Endodermal cell (in vitro differentiated cells): ENCODE measurements around the gene GRPEL2. TPM values are rescaled to one million over a fixed set of nuclear protein-coding genes. Genes with fewer than 3 reads are reported as not detected.

Experiments used
- DNase-seq: peaks from one replicate; pipeline ENCODE4 v3.0.0-alpha.2; 2017
- H3K27ac ChIP-seq: 2 replicates; pipeline ENCODE4 v1.5.1; 2013; ENCODE audit warnings: mild to moderate bottlenecking, low read depth, low read length, moderate library complexity
- H3K27me3 ChIP-seq: 2 replicates; pipeline ENCODE4 v1.6.1; 2013; ENCODE audit warnings: mild to moderate bottlenecking, low read length, moderate library complexity; ENCODE audit not compliant: insufficient read depth, control insufficient read depth, poor library complexity, severe bottlenecking
- H3K36me3 ChIP-seq: 2 replicates; pipeline ENCODE4 v1.7.0; 2013; ENCODE audit warnings: mild to moderate bottlenecking, low read length, moderate library complexity; ENCODE audit not compliant: control insufficient read depth, insufficient read depth
- H3K4me1 ChIP-seq: one replicate; pipeline ENCODE4 v1.7.0; 2013; ENCODE audit warnings: low read length; ENCODE audit not compliant: control insufficient read depth, insufficient read depth
- H3K4me3 ChIP-seq: 2 replicates; pipeline ENCODE4 v1.5.1; 2013; ENCODE audit warnings: mild to moderate bottlenecking, low read length, moderate library complexity
- H3K9ac ChIP-seq: 2 replicates; pipeline ENCODE4 v1.6.1; 2013; ENCODE audit warnings: mild to moderate bottlenecking, low read length, moderate library complexity; ENCODE audit not compliant: poor library complexity, severe bottlenecking; ENCODE audit errors: extremely low read depth
- H3K9me3 ChIP-seq: 2 replicates; pipeline ENCODE4 v1.6.1; 2013; ENCODE audit warnings: mild to moderate bottlenecking, low read length, moderate library complexity; ENCODE audit not compliant: control insufficient read depth
- H3K27ac Mint-ChIP-seq: 2 replicates; pipeline ENCODE4 v1.8.0; 2020; ENCODE audit warnings: mixed read lengths
- H3K27me3 Mint-ChIP-seq: 2 replicates; pipeline ENCODE4 v1.8.0; 2021; ENCODE audit warnings: mild to moderate bottlenecking, mixed read lengths; ENCODE audit not compliant: insufficient read depth
- H3K36me3 Mint-ChIP-seq: 2 replicates; pipeline ENCODE4 v1.8.0; 2020; ENCODE audit warnings: low read depth, mixed read lengths
- H3K4me1 Mint-ChIP-seq: 2 replicates; pipeline ENCODE4 v1.8.0; 2020; ENCODE audit warnings: mixed read lengths
- H3K4me3 Mint-ChIP-seq: 2 replicates; pipeline ENCODE4 v1.8.0; 2020; ENCODE audit warnings: mild to moderate bottlenecking, moderate library complexity, mixed read lengths
- H3K9me3 Mint-ChIP-seq: 2 replicates; pipeline ENCODE4 v1.8.0; 2020; ENCODE audit warnings: mild to moderate bottlenecking, mixed read lengths
- CTCF ChIP-seq: fragments of 200-600 bp; sonication (generic); conservative IDR thresholded peaks from 2 replicates; pipeline ENCODE4 v1.5.0; 2021; ENCODE audit warnings: antibody characterized with exemption, mild to moderate bottlenecking
- whole genome bisulfite sequencing, 2 experiments: methylation state at CpG; one replicate each; pipeline versions ENCODE4 v1.1.5 to v1.1.7; 2013; ENCODE audit warnings: missing lambda C conversion rate in 2 of 2, mixed read lengths in 1 of 2; ENCODE audit not compliant: insufficient coverage in 1 of 2, insufficient read length in 1 of 2; 5-methylcytosine and 5-hydroxymethylcytosine counted together
- total RNA-seq, 2 donors: library from RNA; stranded (reverse); fragmentation: NEBNext Ultra II Directional in 1 of 2; extraction: Animal tissue kit (Norgen Biotek cat#: 25700) in 1 of 2; gene quantifications; 2 replicates in 1 of 2; 3 replicates in 1 of 2; pipeline ENCODE4 v1.2.1, GENCODE V29; 2021

GRPEL2 gene
- total RNA-seq, 2 donors from 2014 or later = 26.2 to 31.6 TPM

- Histone ChIP-seq H3K36me3 (peaks cover 39% of the 10 kb centered on the region), H3K9me3 (no peaks in the 10 kb centered on the region), H3K4me1 (no peaks in the 10 kb centered on the region), H3K4me3 (no peak overlapping the region), H3K9ac (no peak overlapping the region), H3K27me3 (peaks cover 25% of the 10 kb centered on the region), H3K27ac (no peak overlapping the region)
- Mint-ChIP-seq H3K27ac (no peak overlapping the region), H3K4me1 (peaks cover 4% of the 10 kb centered on the region), H3K27me3 (peaks cover 18% of the 10 kb centered on the region), H3K4me3 (no peak overlapping the region), H3K9me3 (no peaks in the 10 kb centered on the region), H3K36me3 (peaks cover 39% of the 10 kb centered on the region)
- 94% methylated on average over 1 of the region's 1 CpG; no CpG with 5 or more reads in 1 of the 2 experiments for WGBS, 2 experiments
- no peak for TF ChIP-seq CTCF
- DNase-seq = peak; percentile 39
These were observed 10.4 kb downstream of the GRPEL2 start for GRCh38 chr5:149355688-149356087.

GRCh38 chr5:149356391-149356790 is 11.1 kb downstream of the GRPEL2 start:
- 83 to 94% methylated on average over 7 to 8 of the region's 8 CpGs for WGBS, 2 experiments
- H3K4me1 ChIP-seq = no peaks in the 10 kb centered on the region
- peaks cover 32% of the 10 kb centered on the region for H3K36me3 ChIP-seq
- DNase-seq = no peak
- Mint-ChIP-seq H3K36me3 (peaks cover 34% of the 10 kb centered on the region), H3K9me3 (no peaks in the 10 kb centered on the region), H3K27ac (no peak overlapping the region), H3K4me3 (no peak overlapping the region), H3K4me1 (peaks cover 4% of the 10 kb centered on the region), H3K27me3 (peaks cover 18% of the 10 kb centered on the region)
- no peak for TF ChIP-seq CTCF
- H3K27ac ChIP-seq = no peak overlapping the region
- peaks cover 28% of the 10 kb centered on the region for H3K27me3 ChIP-seq
- no peak overlapping the region for H3K9ac ChIP-seq
- no peaks in the 10 kb centered on the region for H3K9me3 ChIP-seq
- H3K4me3 ChIP-seq = no peak overlapping the region

GRCh38 chr5:149357370-149358293 is 12.3 kb downstream of the GRPEL2 start, which contains the start of gene PCYOX1L:
PCYOX1L (plus strand) TSS chr5:149358046; CDS start chr5:149358069, 23 bp downstream.
- Histone ChIP-seq H3K27me3 (peaks cover 28% of the 10 kb centered on the region), H3K9me3 (no peaks in the 10 kb centered on the region), H3K27ac (no peak within 1 kb of the TSS), H3K4me3 (peak within 1 kb of the TSS; percentile 81), H3K36me3 (peaks cover 20% of the 10 kb centered on the region), H3K9ac (no peak within 1 kb of the TSS), H3K4me1 (no peaks in the 10 kb centered on the region)
- WGBS, 2 experiments = 0 to 3% methylated on average over 17 to 61 of the region's 61 CpGs
- H3K4me3 Mint-ChIP-seq = peak within 1 kb of the TSS; percentile 81
- H3K9me3 Mint-ChIP-seq = no peaks in the 10 kb centered on the region
- peak within 1 kb of the TSS; percentile 70 for H3K27ac Mint-ChIP-seq
- peaks cover 21% of the 10 kb centered on the region for H3K36me3 Mint-ChIP-seq
- TF ChIP-seq CTCF = no peak
- H3K4me1 Mint-ChIP-seq = peaks cover 4% of the 10 kb centered on the region
- DNase-seq = peak; percentile 98
- peaks cover 18% of the 10 kb centered on the region for H3K27me3 Mint-ChIP-seq
